Tibial nerve (tissue), 4 donors: Measurements from ENCODE around the gene TMEM82.

Experiments
- EP300 ChIP-seq, 2 donors: sonication (generic); formaldehyde crosslinking; IDR thresholded peaks; one replicate each; pipeline ENCODE4 v1.6.1; 2017; ENCODE audit warnings: antibody characterized with exemption in 2 of 2, mild to moderate bottlenecking in 1 of 2
- POLR2A ChIP-seq, 2 donors: fragments of 450-650 bp; IDR thresholded peaks; one replicate each; pipeline ENCODE4 v1.6.1; 2017; ENCODE audit warnings: antibody characterized with exemption in 2 of 2, mild to moderate bottlenecking in 2 of 2, moderate library complexity in 2 of 2
- TF ChIP-seq, protein P1 (sequence below), 5 experiments: fragments of 200-600 bp in 3 of 5; fragments of 450-650 bp in 2 of 5; sonication (generic) in 3 of 5; IDR thresholded peaks; one replicate each; pipeline ENCODE4 v1.5.1; 2016 to 2019; ENCODE audit warnings: antibody characterized with exemption in 5 of 5, mild to moderate bottlenecking in 3 of 5, moderate library complexity in 2 of 5

DNA sequence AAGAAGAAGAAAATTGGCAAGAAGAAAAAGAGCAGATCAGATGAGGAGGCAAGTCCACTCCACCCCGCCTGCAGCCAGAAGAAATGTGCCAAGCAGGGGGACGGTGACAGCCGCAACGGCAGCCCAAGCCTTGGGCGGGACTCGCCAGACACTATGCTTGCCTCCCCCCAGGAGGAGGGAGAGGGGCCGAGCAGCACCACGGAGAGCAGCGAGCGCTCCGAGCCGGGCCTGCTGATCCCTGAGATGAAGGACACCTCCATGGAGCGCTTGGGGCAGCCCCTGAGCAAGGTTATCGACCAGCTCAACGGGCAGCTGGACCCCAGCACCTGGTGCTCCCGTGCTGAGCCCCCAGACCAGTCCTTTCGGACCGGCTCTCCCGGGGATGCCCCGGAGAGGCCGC is 15.3 kb upstream of the TMEM82 start:
- TF ChIP-seq POLR2A (IDR thresholded peaks at IDR 0.05): no peak
- TF ChIP-seq, protein P1, sequence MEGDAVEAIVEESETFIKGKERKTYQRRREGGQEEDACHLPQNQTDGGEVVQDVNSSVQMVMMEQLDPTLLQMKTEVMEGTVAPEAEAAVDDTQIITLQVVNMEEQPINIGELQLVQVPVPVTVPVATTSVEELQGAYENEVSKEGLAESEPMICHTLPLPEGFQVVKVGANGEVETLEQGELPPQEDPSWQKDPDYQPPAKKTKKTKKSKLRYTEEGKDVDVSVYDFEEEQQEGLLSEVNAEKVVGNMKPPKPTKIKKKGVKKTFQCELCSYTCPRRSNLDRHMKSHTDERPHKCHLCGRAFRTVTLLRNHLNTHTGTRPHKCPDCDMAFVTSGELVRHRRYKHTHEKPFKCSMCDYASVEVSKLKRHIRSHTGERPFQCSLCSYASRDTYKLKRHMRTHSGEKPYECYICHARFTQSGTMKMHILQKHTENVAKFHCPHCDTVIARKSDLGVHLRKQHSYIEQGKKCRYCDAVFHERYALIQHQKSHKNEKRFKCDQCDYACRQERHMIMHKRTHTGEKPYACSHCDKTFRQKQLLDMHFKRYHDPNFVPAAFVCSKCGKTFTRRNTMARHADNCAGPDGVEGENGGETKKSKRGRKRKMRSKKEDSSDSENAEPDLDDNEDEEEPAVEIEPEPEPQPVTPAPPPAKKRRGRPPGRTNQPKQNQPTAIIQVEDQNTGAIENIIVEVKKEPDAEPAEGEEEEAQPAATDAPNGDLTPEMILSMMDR (IDR thresholded peaks at IDR 0.05): no peak
- TF ChIP-seq EP300 (IDR thresholded peaks at IDR 0.05): no peak
